ENCODE measurements around the gene CPEB3. TPM values are rescaled to one million over a fixed set of nuclear protein-coding genes. Genes with fewer than 3 reads are reported as not detected.

The CPEB3 gene
- total RNA-seq, 1 experiment from 2014 or later, result 1.0 TPM

DNA sequence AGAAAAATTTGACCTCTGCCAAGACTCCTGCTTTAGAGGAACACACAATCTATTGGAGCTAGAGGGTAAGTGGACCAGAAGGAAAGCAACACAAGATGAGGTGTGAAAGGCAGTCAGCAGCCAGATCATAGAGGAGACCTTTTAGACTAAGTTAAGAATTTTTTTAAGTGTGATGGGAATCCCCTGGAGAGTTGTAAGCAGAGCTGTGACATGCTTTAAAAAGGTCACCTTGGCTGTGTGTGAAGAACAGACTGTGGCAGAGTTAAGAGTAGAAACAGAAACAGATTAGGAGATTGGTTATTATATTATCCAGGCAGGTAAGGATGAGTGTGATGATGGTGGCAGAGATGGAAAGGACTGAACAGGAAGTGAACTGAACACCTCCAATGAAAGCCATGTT, 23.5 kb downstream of the CPEB3 start:
- H3K4me3 Mint-ChIP-seq, result no peak overlapping the region

More for the DNA sequence above, 23.5 kb downstream of the CPEB3 start:
- TF ChIP-seq, protein P1, sequence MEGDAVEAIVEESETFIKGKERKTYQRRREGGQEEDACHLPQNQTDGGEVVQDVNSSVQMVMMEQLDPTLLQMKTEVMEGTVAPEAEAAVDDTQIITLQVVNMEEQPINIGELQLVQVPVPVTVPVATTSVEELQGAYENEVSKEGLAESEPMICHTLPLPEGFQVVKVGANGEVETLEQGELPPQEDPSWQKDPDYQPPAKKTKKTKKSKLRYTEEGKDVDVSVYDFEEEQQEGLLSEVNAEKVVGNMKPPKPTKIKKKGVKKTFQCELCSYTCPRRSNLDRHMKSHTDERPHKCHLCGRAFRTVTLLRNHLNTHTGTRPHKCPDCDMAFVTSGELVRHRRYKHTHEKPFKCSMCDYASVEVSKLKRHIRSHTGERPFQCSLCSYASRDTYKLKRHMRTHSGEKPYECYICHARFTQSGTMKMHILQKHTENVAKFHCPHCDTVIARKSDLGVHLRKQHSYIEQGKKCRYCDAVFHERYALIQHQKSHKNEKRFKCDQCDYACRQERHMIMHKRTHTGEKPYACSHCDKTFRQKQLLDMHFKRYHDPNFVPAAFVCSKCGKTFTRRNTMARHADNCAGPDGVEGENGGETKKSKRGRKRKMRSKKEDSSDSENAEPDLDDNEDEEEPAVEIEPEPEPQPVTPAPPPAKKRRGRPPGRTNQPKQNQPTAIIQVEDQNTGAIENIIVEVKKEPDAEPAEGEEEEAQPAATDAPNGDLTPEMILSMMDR (conservative IDR thresholded peaks at IDR 0.05), result no peak
- no peaks in the 10 kb centered on the region for H3K79me2 ChIP-seq (ENCODE audit: insufficient read depth, low read length)
- H3K27ac ChIP-seq (ENCODE audit: insufficient read length, low read depth, low read length), result no peak overlapping the region
- no peak overlapping the region for H3K56ac ChIP-seq (ENCODE audit: insufficient read length, low read depth, low read length)
- no peaks in the 10 kb centered on the region for H3K9me3 ChIP-seq (ENCODE audit: control insufficient read depth, low read depth, low read length)
- no peak overlapping the region for H2BK15ac ChIP-seq (ENCODE audit: low read depth, low read length)
- no peak overlapping the region for H3K14ac ChIP-seq (ENCODE audit: insufficient read depth, low read length)
- no peak overlapping the region for H3K4ac ChIP-seq (ENCODE audit: low read depth, low read length)
- H3K79me1 ChIP-seq (ENCODE audit: insufficient read depth, low read depth, low read length, poor library complexity, severe bottlenecking), result no peaks in the 10 kb centered on the region
- H2BK20ac ChIP-seq (ENCODE audit: low read depth, low read length, poor library complexity, severe bottlenecking), result no peak overlapping the region
- no peak overlapping the region for H3K9ac ChIP-seq (ENCODE audit: extremely low read depth, insufficient read length, low read length)
- no peak overlapping the region for H2AK5ac ChIP-seq (ENCODE audit: insufficient read length, low read length)
- DNase-seq, result no peak
- H3K4me2 ChIP-seq (ENCODE audit: insufficient read depth, insufficient read length, low read length), result no peak overlapping the region
- H3K27me3 Mint-ChIP-seq (ENCODE audit: low read depth), result no peaks in the 10 kb centered on the region
- H4K5ac ChIP-seq (ENCODE audit: insufficient read length, low read depth, low read length), result no peak overlapping the region
- no peak overlapping the region for H4K91ac ChIP-seq (ENCODE audit: insufficient read length, low read depth, low read length)
- H4K8ac ChIP-seq (replicated peaks; ENCODE audit: insufficient read length, low read depth, low read length), result no peak overlapping the region
- H3K18ac ChIP-seq (ENCODE audit: insufficient read length, low read depth, low read length), result no peak overlapping the region
- H3T11ph ChIP-seq (ENCODE audit: low read length), result no peak overlapping the region
- H2BK12ac ChIP-seq (ENCODE audit: insufficient read length, low read depth, low read length), result no peak overlapping the region
- no peak overlapping the region for H2BK5ac ChIP-seq (ENCODE audit: insufficient read length, low read length)
- no peaks in the 10 kb centered on the region for H3K36me3 Mint-ChIP-seq (ENCODE audit: insufficient read depth in 1 of 3, low read depth in 3 of 3)
- H3K23ac ChIP-seq (ENCODE audit: insufficient read length, low read depth, low read length), result no peak overlapping the region
- no peaks in the 10 kb centered on the region for H3K4me1 ChIP-seq (ENCODE audit: insufficient read depth, low read length)
- H3K23me2 ChIP-seq (ENCODE audit: insufficient read length, low read depth, low read length, poor library complexity, severe bottlenecking), result no peaks in the 10 kb centered on the region
- H2BK120ac ChIP-seq (ENCODE audit: low read depth, low read length, poor library complexity, severe bottlenecking), result no peak overlapping the region
- no peaks in the 10 kb centered on the region for H3K4me1 Mint-ChIP-seq
- no peaks in the 10 kb centered on the region for H3K9me3 Mint-ChIP-seq
- H2AFZ ChIP-seq (ENCODE audit: low read length), result no peak overlapping the region
- no peaks in the 10 kb centered on the region for H3K27me3 ChIP-seq (ENCODE audit: insufficient read depth, low read length)
- H3K27ac Mint-ChIP-seq, result no peak overlapping the region
- H4K20me1 ChIP-seq (ENCODE audit: control insufficient read depth, insufficient read depth, insufficient read length), result no peaks in the 10 kb centered on the region
